GM12874 (cell line): ENCODE data around the gene CHPF2.

Source experiments
- TF ChIP-seq, protein P1 (sequence below): IDR thresholded peaks from 2 replicates; pipeline ENCODE4 v1.5.1; 2011; ENCODE audit warnings: low read depth, mild to moderate bottlenecking, control low read depth, low read length, moderate library complexity; ENCODE audit not compliant: insufficient read depth

The CHPF2 gene

DNA sequence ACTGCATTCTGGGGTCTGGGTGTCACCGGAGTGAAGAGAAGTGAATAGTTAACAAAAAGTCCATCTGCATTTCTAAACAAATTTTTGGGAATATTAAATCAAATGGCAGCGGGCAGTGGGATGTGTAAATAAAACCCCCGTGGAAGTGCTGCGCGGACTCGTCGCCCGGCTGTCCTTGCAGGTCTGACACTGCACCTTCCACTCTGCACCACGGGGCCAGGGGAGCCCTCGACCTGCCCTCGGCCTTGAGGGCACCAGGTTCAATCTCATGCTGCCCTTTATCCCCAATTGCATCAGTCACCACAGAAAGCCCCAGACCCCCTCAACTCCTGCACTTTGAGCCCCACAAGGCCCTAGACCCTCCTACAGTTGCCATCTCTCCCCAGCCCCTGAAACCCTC lies 22.6 kb downstream of the CHPF2 start:
- TF ChIP-seq, protein P1, sequence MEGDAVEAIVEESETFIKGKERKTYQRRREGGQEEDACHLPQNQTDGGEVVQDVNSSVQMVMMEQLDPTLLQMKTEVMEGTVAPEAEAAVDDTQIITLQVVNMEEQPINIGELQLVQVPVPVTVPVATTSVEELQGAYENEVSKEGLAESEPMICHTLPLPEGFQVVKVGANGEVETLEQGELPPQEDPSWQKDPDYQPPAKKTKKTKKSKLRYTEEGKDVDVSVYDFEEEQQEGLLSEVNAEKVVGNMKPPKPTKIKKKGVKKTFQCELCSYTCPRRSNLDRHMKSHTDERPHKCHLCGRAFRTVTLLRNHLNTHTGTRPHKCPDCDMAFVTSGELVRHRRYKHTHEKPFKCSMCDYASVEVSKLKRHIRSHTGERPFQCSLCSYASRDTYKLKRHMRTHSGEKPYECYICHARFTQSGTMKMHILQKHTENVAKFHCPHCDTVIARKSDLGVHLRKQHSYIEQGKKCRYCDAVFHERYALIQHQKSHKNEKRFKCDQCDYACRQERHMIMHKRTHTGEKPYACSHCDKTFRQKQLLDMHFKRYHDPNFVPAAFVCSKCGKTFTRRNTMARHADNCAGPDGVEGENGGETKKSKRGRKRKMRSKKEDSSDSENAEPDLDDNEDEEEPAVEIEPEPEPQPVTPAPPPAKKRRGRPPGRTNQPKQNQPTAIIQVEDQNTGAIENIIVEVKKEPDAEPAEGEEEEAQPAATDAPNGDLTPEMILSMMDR = no peak

DNA sequence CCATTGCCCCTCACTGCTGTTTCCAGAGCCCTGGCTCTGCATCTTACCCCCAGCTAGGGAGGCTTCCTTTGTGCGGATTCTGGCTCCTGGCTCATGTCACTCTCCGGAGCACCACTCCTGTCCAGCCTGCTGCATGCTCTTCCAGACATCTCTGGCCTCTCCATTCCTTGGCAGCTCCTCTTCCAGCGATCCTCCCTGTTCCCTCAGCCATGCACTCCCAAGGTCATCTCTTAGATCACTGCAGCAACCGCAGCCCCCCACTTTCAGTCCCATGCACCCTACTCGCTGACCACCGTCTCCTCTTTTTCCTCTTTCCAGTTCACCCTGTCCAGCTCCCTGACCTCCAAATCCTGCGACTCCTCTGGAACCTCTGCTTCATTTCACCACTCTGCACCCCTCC lies 23.1 kb downstream of the CHPF2 start:
- TF ChIP-seq, protein P1 = no peak

DNA sequence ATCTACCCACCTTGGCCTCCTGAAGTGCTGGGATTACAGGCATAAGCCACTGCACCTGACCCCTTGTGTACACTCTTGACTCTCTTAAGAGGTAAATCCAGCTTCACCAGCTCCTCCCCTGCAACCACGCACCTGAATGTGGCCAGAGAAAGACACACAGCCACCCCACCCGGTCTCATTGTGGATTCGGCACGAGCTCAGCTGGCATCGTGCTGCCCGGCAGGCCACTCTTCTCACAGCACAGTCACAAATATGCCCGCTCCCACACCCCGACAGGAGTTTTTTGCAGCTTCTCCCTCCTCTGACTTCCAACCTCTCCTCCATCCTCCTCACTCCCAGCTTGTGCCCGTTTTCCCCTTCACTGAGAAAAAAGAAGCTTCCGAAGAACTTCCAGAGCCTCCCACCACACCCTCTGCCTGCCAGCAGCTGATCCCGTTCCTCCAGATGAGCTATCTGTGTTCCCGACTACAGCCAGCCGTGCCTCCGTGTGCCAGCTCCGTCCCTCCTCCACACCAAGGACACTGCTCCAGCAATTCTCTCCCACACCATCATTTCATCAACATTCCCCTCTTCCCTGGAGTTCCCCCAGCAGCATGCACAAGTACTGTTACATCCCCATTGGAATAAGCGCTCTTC lies 24.2 kb downstream of the CHPF2 start:
- TF ChIP-seq, protein P1 = no peak

DNA sequence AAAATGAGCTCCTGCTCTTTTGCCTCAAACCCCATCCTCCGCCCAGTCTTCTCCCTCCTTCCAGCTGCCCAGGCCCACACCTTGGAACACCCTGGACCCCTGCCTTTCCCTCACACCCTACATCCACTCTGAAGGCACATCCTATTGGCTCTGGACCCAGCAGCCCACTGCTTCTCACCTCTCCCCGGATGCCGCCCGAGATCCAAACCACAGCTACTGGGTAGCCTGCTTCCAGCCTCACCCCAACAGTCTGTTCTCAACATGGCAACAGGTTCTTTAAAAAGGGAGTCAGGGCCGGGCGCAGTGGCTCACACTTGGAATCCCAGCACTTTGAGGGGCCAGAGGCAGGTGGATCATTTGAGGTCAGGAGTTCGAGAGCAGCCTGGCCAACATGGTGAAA lies 25.7 kb downstream of the CHPF2 start:
- TF ChIP-seq, protein P1 = no peak

DNA sequence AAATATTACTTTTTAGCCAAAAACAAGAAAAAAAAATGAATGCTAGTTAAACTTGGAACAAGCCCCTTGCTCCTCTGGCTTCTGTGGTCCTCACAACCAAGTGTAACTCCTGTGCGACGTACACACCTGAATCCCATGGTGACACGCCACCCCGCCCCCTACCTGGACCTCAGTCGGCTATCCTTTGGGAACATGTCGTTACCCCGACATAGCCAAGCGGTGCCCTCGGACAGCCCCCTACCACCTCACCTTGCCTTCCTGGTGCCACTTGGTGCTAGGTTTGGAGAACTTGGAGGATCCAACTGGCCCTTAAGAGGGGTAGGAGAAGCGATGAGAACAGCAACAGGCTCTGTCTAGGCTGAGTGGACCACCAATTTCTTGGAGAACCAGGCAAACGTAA lies 28.2 kb downstream of the CHPF2 start:
- TF ChIP-seq, protein P1 = no peak

DNA sequence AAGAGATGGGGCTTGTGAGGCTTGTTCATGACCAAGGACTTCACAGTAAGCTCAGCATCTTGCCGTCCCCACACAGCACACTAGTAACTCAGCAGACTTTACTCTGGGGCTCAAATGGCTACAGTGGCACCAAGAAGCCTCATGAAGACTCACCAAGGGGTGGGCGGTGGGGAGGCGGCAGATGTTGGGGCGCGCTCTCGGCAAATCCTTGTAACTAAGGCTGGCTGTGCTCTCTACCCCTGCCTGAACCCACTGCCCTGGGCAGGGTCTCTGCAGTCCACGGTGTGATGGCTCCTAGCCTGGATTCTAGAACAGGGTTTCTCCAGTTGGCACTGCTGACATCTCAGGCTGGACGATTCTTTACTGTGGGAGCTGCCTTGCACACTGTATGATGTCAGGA lies 28.6 kb downstream of the CHPF2 start:
- TF ChIP-seq, protein P1 = no peak

DNA sequence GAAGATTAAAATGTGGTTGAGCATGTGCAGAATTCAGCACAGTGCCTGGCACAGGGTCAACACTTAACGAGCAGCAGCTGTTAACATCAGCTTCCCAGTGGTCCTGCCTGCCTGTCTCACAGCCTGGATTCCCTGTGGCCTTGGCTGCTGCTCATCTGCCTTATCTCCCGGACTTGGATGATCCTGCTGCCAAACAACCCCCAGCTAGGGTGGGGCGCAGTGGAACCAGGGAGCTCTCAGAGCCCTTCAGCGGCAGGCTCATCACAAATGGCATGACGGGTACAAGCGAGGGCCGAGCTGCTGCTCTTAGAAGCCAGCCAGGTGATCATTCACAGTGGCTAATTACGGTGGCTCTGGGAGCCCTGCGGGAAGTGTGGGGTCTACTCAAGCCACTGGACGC lies 29.2 kb downstream of the CHPF2 start:
- TF ChIP-seq, protein P1 = no peak
